Caco-2 (cell line): ENCODE results near the gene PCDHGA2. TPM values are rescaled to one million over a fixed set of nuclear protein-coding genes. Genes with fewer than 3 reads are reported as not detected.

Experiments
- BruUV-seq: library from RNA; stranded (reverse); fragments of 400-500 nt; replicated peaks from 2 replicates; lab custom pipeline; 2021; lab: Mats Ljungman, UMichigan
- CTCF ChIA-PET: fragments of 300-600 bp; sonication (Branson Sonifier 250); formaldehyde crosslinking; loops from one replicate; lab custom pipeline; 2022; ENCODE audit warnings: antibody characterized with exemption; lab: Charles Lee
- POLR2A ChIA-PET: fragments of 300-600 bp; sonication (Branson Sonifier 250); formaldehyde crosslinking; loops from one replicate; lab custom pipeline; 2022; ENCODE audit warnings: antibody characterized with exemption; lab: Charles Lee
- DNase-seq, 2 experiments: peaks; one replicate each; pipeline versions ENCODE4 v3.0.0 to v3.0.0-alpha.2; 2020 to 2022
- H3K27me3 ChIP-seq: replicated peaks from 2 replicates; pipeline ENCODE4 v1.6.0; 2011; ENCODE audit warnings: low read length; ENCODE audit not compliant: control insufficient read depth, insufficient read depth
- H3K36me3 ChIP-seq: 2 replicates; pipeline ENCODE4 v1.5.1; 2011; ENCODE audit warnings: low read length; ENCODE audit not compliant: control insufficient read depth, insufficient read depth
- H3K4me1 ChIP-seq: fragments of 250-450 bp; sonication (Bioruptor Pico); 2 replicates; pipeline ENCODE4 v1.5.1; 2020; ENCODE audit warnings: mild to moderate bottlenecking
- H3K4me3 ChIP-seq: 2 replicates; pipeline ENCODE4 v1.5.1; 2011; ENCODE audit warnings: low read depth, mild to moderate bottlenecking, control low read depth, low read length
- H3K9me3 ChIP-seq: fragments of 250-450 bp; sonication (Bioruptor Pico); 2 replicates; pipeline ENCODE4 v1.5.1; 2020; ENCODE audit warnings: mild to moderate bottlenecking, moderate library complexity
- H3K27ac Mint-ChIP-seq: one replicate; pipeline ENCODE4 v1.8.0; 2022; ENCODE audit warnings: mixed read lengths; ENCODE audit not compliant: unreplicated experiment
- H3K27me3 Mint-ChIP-seq: one replicate; pipeline ENCODE4 v1.8.0; 2022; ENCODE audit warnings: mixed read lengths; ENCODE audit not compliant: insufficient read depth, unreplicated experiment
- H3K36me3 Mint-ChIP-seq: one replicate; pipeline ENCODE4 v1.8.0; 2022; ENCODE audit warnings: mild to moderate bottlenecking, mixed read lengths; ENCODE audit not compliant: insufficient read depth, unreplicated experiment
- H3K4me1 Mint-ChIP-seq: one replicate; pipeline ENCODE4 v1.8.0; 2022; ENCODE audit warnings: low read depth, mixed read lengths; ENCODE audit not compliant: unreplicated experiment
- H3K4me3 Mint-ChIP-seq: one replicate; pipeline ENCODE4 v1.8.0; 2022; ENCODE audit warnings: mild to moderate bottlenecking, moderate library complexity, mixed read lengths; ENCODE audit not compliant: unreplicated experiment
- H3K9me3 Mint-ChIP-seq: one replicate; pipeline ENCODE4 v1.8.0; 2022; ENCODE audit warnings: mixed read lengths; ENCODE audit not compliant: unreplicated experiment
- CTCF ChIP-seq, 2 experiments: fragments of 200-600 bp in 1 of 2; IDR thresholded peaks; 1 replicate in 1 of 2; 2 replicates in 1 of 2; pipeline versions ENCODE4 v1.5.1 to v1.8.0; 2011 to 2022; ENCODE audit warnings: antibody characterized with exemption in 1 of 2, control low read depth in 1 of 2, inconsistent platforms in 1 of 2, low read depth in 1 of 2, low read length in 1 of 2, mild to moderate bottlenecking in 1 of 2, moderate library complexity in 1 of 2; ENCODE audit not compliant: insufficient read depth in 1 of 2, severe bottlenecking in 1 of 2, unreplicated experiment in 1 of 2
- intact Hi-C: fragments of 100-400 bp; cut with micrococcal nuclease; formaldehyde crosslinking; loops from one replicate; pipeline ENCODE4 v1.10.0; 2022; ENCODE audit not compliant: unreplicated experiment
- total RNA-seq: library from RNA; stranded (reverse); gene quantifications from 2 replicates; pipeline ENCODE4 v1.2.3, GENCODE V29; 2022

Gene PCDHGA2
- total RNA-seq, 1 experiment from 2014 or later, result 0.20 TPM

- no peaks in the 10 kb centered on the region for H3K27me3 Mint-ChIP-seq
- ChIA-PET POLR2A (no interaction called here), CTCF (interaction anchor here (1.9 kb wide), 1 partner anchor 200 kb away, joined by 6 read pairs; no protein-coding TSS in a partner anchor)
- DNase-seq, result no peak
- no peaks in the 10 kb centered on the region for H3K36me3 ChIP-seq
- no peaks in the 10 kb centered on the region for H3K27me3 ChIP-seq
- H3K27ac Mint-ChIP-seq, result no peak within 1 kb of the TSS
- H3K4me1 Mint-ChIP-seq, result no peaks in the 10 kb centered on the region
- no TSS peak for BruUV-seq
- intact Hi-C loops, result no loop called here
- no peaks in the 10 kb centered on the region for H3K36me3 Mint-ChIP-seq
- no peaks in the 10 kb centered on the region for H3K9me3 ChIP-seq
- no peak within 1 kb of the TSS for H3K4me3 ChIP-seq
- H3K4me3 Mint-ChIP-seq, result no peak within 1 kb of the TSS
- no peaks in the 10 kb centered on the region for H3K4me1 ChIP-seq
- H3K9me3 Mint-ChIP-seq, result peaks cover 31% of the 10 kb centered on the region
- TF ChIP-seq CTCF (IDR thresholded peaks at IDR 0.05; ENCODE audit: insufficient read depth in 1 of 2, low read depth in 1 of 2, low read length in 1 of 2, severe bottlenecking in 1 of 2, unreplicated experiment in 1 of 2), result no peak
Measured at GRCh38 chr5:141363952-141364660, 25.5 kb downstream of the PCDHGA2 start, which contains the start of gene PCDHGA5. PCDHGA5 (plus strand) TSS chr5:141364162; CDS start chr5:141364331, 169 bp downstream.

- Histone ChIP-seq H3K9me3 (no peaks in the 10 kb centered on the region; the same call in 1 of the 2 replicates), H3K27me3 (no peaks in the 10 kb centered on the region), H3K4me3 (no peak overlapping the region), H3K36me3 (no peaks in the 10 kb centered on the region), H3K4me1 (no peaks in the 10 kb centered on the region)
- TF ChIP-seq CTCF (IDR thresholded peaks at IDR 0.05; ENCODE audit: insufficient read depth in 1 of 2, low read depth in 1 of 2, low read length in 1 of 2, severe bottlenecking in 1 of 2, unreplicated experiment in 1 of 2), result no peak
- DNase-seq, result no peak
- intact Hi-C loops, result no loop called here
- Mint-ChIP-seq H3K4me1 (no peaks in the 10 kb centered on the region), H3K9me3 (peaks cover 21% of the 10 kb centered on the region), H3K27me3 (no peaks in the 10 kb centered on the region), H3K36me3 (no peaks in the 10 kb centered on the region), H3K4me3 (no peak overlapping the region), H3K27ac (no peak overlapping the region)
- BruUV-seq, result no TSS peak
- ChIA-PET POLR2A (no interaction called here), CTCF (no interaction called here)
Measured at GRCh38 chr5:141366016-141366896, 27.7 kb downstream of the PCDHGA2 start.
